GM12872 (cell line): ENCODE measurements around the gene ATG10.

Experiments used
- CTCF ChIP-seq: IDR thresholded peaks from 3 replicates; pipeline ENCODE4 v1.5.1; 2011; ENCODE audit warnings: low read depth, mild to moderate bottlenecking, low read length, moderate library complexity; ENCODE audit not compliant: insufficient read depth

ATG10 gene

GRCh38 chr5:82022499-82022898 lies 50.7 kb downstream of the ATG10 start:
- no peak for TF ChIP-seq CTCF

DNA sequence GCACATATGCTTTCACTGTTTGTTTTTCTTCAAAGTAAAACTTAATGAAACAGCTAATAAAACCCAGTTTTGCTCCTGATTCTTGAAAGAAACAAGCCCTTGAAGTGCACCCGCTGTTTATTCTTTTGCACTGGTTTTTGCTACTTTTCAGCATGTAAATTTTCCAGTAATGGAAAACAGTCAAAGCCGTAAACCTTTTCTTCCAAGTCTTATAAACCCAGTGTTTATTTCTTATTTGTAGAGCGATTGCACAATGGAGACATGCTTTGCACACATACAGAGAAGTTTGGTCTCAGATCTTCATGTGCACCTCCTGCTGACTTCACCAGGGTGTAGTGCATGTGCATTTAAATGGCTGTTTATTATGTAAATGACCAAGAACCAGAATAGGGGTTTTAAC lies 51.8 kb downstream of the ATG10 start:
- TF ChIP-seq CTCF: no peak

DNA sequence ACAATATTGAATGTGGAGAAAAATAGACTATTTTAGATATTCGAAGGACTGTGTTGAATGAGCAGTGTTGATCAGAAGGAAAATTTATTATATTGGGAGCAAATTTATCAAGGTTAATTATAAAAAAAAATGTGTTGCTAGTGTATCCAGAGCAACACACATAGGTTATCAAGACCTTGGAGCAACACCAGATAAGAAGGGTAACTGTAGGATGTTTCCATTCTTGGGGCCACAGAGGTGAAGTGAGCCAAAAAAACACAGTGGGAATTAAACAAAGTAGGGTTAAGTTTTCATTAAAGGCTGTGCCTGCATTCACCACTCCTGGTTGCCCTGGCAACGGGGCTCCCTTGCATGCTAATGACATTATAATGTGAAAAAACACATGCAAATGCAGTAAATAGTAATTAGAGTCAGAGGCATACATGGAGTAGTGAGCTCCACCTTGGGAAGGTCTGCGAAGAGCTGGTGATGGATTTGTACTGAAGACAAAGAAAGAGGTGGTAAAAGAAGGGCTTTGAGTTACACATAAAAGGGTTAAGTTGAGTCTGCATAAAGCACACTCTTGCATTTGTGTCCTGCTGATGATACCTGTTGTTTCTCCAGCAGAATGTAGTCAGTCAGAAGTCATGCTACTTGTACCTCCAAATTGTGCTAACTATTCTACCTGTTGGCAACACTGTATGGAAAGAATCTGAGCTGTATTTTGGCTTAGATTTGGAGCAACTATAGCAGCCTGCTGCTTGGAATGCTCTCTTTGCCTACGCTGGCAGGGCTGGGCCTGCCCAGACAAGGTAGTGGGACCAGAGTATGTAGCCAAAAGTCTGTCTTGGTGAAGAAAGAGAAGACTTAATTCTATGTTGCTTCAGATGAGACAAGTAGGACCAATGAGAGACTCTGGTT lies 59.6 kb downstream of the ATG10 start:
- no peak for TF ChIP-seq CTCF

GRCh38 chr5:82044010-82044409 lies 72.2 kb downstream of the ATG10 start:
- no peak for TF ChIP-seq CTCF

DNA sequence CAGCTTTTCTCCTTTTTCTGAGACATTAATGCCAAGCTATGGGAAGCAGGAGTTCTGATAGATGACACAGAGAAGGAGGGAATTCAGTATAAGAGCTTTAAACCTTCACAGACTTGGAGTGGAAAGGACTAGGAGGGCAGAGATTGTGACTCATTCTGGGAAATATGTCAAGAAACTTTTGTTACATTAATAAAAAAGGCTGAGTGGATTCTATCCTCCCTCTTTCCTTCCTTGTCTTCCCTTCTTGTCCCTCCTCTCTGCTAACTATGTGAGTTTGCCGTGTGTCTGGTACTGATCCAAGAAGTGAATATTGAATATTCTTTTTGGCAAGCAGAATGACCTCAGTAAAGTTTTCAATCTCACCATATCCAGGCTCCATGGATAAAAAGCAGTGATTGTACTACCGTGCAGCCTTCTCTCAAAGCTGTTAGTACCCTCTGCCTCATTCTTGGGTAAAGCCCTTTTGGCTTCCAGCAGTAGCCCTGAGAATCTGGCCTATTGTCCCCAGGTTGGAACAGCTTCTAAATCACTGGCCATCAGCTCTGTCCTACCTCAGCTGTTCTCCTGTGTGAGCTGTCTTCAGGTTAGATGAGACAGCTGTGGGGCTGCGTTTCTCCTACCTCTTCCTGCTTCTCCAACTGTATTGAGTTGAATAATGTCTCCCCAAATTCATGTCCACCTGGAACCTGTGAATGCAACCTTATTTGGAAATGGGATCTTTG lies 73.9 kb downstream of the ATG10 start:
- TF ChIP-seq CTCF: no peak

DNA sequence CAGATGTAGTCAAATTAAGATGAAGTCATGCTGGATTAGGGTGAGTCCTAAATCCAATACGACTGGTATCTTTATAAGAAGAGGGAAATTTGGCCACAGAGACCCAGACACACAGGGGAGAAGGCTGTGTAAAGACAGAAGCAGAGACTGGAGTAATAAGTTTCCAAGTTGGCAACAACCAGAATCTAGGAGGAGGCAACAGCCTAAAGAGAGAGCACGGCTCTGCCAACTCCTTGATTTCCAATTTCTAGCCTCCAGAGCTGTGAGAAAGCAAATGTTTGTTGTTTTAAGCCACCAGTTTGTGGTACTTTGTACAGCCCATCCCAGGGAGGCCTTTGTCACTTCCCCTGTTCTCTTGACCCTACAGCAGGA lies 74.4 kb downstream of the ATG10 start:
- no peak for TF ChIP-seq CTCF

DNA sequence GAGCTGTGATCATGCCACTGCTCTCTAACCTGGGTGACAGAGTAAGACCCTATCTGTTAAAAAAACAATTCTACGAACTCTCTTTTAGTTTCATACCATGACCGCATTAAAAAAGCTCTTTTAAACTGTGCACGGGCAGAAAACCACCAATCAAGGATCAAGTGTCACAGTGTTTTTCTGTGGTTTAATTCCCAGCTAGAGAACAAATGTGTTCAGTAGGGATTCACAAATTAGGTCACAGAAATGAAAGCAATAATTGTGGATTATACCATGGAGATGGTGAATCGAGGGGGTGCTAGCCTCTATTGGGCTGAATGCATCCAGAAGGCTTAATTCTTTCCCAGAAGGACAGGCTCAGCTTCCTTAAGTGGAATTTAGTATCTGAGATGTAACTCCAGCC lies 79.1 kb downstream of the ATG10 start:
- TF ChIP-seq CTCF: no peak
